Mesendoderm (in vitro differentiated cells): ENCODE data around the gene PRSS8. TPM values are rescaled to one million over a fixed set of nuclear protein-coding genes. Genes with fewer than 3 reads are reported as not detected.

Experiments
- DNase-seq: peaks from one replicate; pipeline ENCODE4 v3.0.0; 2013
- H2AK5ac ChIP-seq: 2 replicates; pipeline ENCODE4 v1.6.1; 2013; ENCODE audit warnings: low read length, inconsistent platforms
- H2BK120ac ChIP-seq: 2 replicates; pipeline ENCODE4 v1.6.1; 2013; ENCODE audit warnings: low read depth, mild to moderate bottlenecking, low read length, moderate library complexity, mixed read lengths
- H2BK15ac ChIP-seq: replicated peaks from 2 replicates; pipeline ENCODE4 v1.6.1; 2013; ENCODE audit warnings: low read depth, mild to moderate bottlenecking, moderate library complexity
- H2BK5ac ChIP-seq: 2 replicates; pipeline ENCODE4 v1.6.1; 2013; ENCODE audit warnings: low read length, inconsistent platforms
- H3K18ac ChIP-seq: 2 replicates; pipeline ENCODE4 v1.6.1; 2013; ENCODE audit warnings: mild to moderate bottlenecking, low read length, mixed read lengths
- H3K23ac ChIP-seq: one replicate; pipeline ENCODE4 v1.6.1; 2013; ENCODE audit warnings: low read length
- H3K27ac ChIP-seq: 2 replicates; pipeline ENCODE4 v1.5.1; 2013; ENCODE audit warnings: low read depth, mild to moderate bottlenecking, inconsistent platforms, low read length, moderate library complexity
- H3K27me3 ChIP-seq: 2 replicates; pipeline ENCODE4 v1.6.1; 2013; ENCODE audit warnings: low read length, control low read depth, mild to moderate bottlenecking, inconsistent platforms; ENCODE audit not compliant: insufficient read depth, poor library complexity
- H3K36me3 ChIP-seq: 2 replicates; pipeline ENCODE4 v1.6.1; 2013; ENCODE audit warnings: low read length, inconsistent platforms; ENCODE audit not compliant: control insufficient read depth, insufficient read depth
- H3K4ac ChIP-seq: one replicate; pipeline ENCODE4 v1.6.1; 2013; ENCODE audit warnings: low read depth, mild to moderate bottlenecking, low read length, moderate library complexity
- H3K4me1 ChIP-seq: 2 replicates; pipeline ENCODE4 v1.6.1; 2013; ENCODE audit warnings: low read depth, low read length, inconsistent platforms; ENCODE audit not compliant: control insufficient read depth
- H3K4me2 ChIP-seq: 2 replicates; pipeline ENCODE4 v1.6.1; 2013; ENCODE audit warnings: low read length
- H3K4me3 ChIP-seq: 2 replicates; pipeline ENCODE4 v1.5.1; 2013; ENCODE audit warnings: mild to moderate bottlenecking, low read length
- H3K56ac ChIP-seq: one replicate; pipeline ENCODE4 v1.6.1; 2013; ENCODE audit warnings: low read length
- H3K79me1 ChIP-seq: 2 replicates; pipeline ENCODE4 v1.6.1; 2013; ENCODE audit warnings: low read length, inconsistent platforms
- H3K79me2 ChIP-seq: 2 replicates; pipeline ENCODE4 v1.6.1; 2013; ENCODE audit warnings: mild to moderate bottlenecking, low read length; ENCODE audit not compliant: control insufficient read depth, insufficient read depth
- H3K9ac ChIP-seq: 2 replicates; pipeline ENCODE4 v1.6.1; 2013; ENCODE audit warnings: low read length, inconsistent platforms
- H4K5ac ChIP-seq: one replicate; pipeline ENCODE4 v1.6.1; 2013; ENCODE audit warnings: low read length
- H4K8ac ChIP-seq: one replicate; pipeline ENCODE4 v1.6.1; 2013; ENCODE audit warnings: low read depth, mild to moderate bottlenecking, control low read depth, low read length, moderate library complexity
- WGBS: extraction: QIAGEN DNeasy Blood & Tissue Kit; methylation state at CpG from one replicate; pipeline ENCODE4 v1.1.7; 2013; ENCODE audit warnings: low lambda C conversion rate, missing lambda C conversion rate; ENCODE audit not compliant: insufficient coverage; ENCODE audit errors: extremely low coverage; 5-methylcytosine and 5-hydroxymethylcytosine counted together
- polyA plus RNA-seq, 2 experiments: library from polyadenylated mRNA; stranded (reverse); fragments of 200-250 nt; gene quantifications; one replicate each; pipeline ENCODE4 v1.2.3, GENCODE V29; 2013

The PRSS8 gene
- 64.9 TPM for polyA plus RNA-seq (2013, experiment 1 of 2)
- 65.6 TPM for polyA plus RNA-seq (2013, experiment 2 of 2)

- no peak within 1 kb of the TSS for H2BK120ac ChIP-seq
- no peak within 1 kb of the TSS for H2BK15ac ChIP-seq
- no CpG with 5 or more reads among the region's 22 CpGs for WGBS
- H3K79me1 ChIP-seq, result peaks cover 16% of the 10 kb centered on the region
- peak within 1 kb of the TSS; percentile 93 for H2AK5ac ChIP-seq
- peak within 1 kb of the TSS; percentile 96 for H3K9ac ChIP-seq
- H4K8ac ChIP-seq, result no peak within 1 kb of the TSS
- H3K79me2 ChIP-seq, result peaks cover 17% of the 10 kb centered on the region
- H3K4ac ChIP-seq, result peak within 1 kb of the TSS; percentile 87
- peak; percentile 64 for DNase-seq
- peaks cover 2% of the 10 kb centered on the region for H3K36me3 ChIP-seq
- peak within 1 kb of the TSS; percentile 70 for H2BK5ac ChIP-seq
- peak within 1 kb of the TSS; percentile 83 for H3K18ac ChIP-seq
- no peak within 1 kb of the TSS for H4K5ac ChIP-seq
- H3K27me3 ChIP-seq, result no peaks in the 10 kb centered on the region
- no peak within 1 kb of the TSS for H3K23ac ChIP-seq
- H3K27ac ChIP-seq, result peak within 1 kb of the TSS; percentile 74
- peaks cover 15% of the 10 kb centered on the region for H3K4me1 ChIP-seq
- peak within 1 kb of the TSS; percentile 94 for H3K56ac ChIP-seq
- H3K4me3 ChIP-seq, result peak within 1 kb of the TSS; percentile 78
- H3K4me2 ChIP-seq, result peak within 1 kb of the TSS; percentile 51
Measured at GRCh38 chr16:31135535-31136286, at the start of gene PRSS8. Gene PRSS8, minus strand, starts transcription at chr16:31135727. Its CDS starts 229 bp downstream, at chr16:31135498.

GRCh38 chr16:31184888-31185287 is 49.4 kb upstream of the PRSS8 start:
- no peak overlapping the region for H3K4me2 ChIP-seq
- H3K79me1 ChIP-seq, result peaks cover 32% of the 10 kb centered on the region
- H2BK15ac ChIP-seq, result no peak overlapping the region
- no peak overlapping the region for H4K8ac ChIP-seq
- H4K5ac ChIP-seq, result no peak overlapping the region
- no peak overlapping the region for H2AK5ac ChIP-seq
- no peak overlapping the region for H3K23ac ChIP-seq
- peaks cover 41% of the 10 kb centered on the region for H3K36me3 ChIP-seq
- H2BK120ac ChIP-seq, result no peak overlapping the region
- no peak overlapping the region for H3K4me3 ChIP-seq
- no peak overlapping the region for H3K9ac ChIP-seq
- H3K27me3 ChIP-seq, result no peaks in the 10 kb centered on the region
- no peak for DNase-seq
- H3K4ac ChIP-seq, result no peak overlapping the region
- H3K18ac ChIP-seq, result no peak overlapping the region
- peaks cover 86% of the 10 kb centered on the region for H3K79me2 ChIP-seq
- no peak overlapping the region for H3K56ac ChIP-seq
- H3K27ac ChIP-seq, result no peak overlapping the region
- no peak overlapping the region for H2BK5ac ChIP-seq
- no CpG with 5 or more reads among the region's 14 CpGs for WGBS
- H3K4me1 ChIP-seq, result peaks cover 4% of the 10 kb centered on the region

- Histone ChIP-seq H3K56ac (peak overlapping the region; percentile 22), H4K5ac (no peak overlapping the region), H3K18ac (no peak overlapping the region), H3K4me2 (no peak overlapping the region), H3K9ac (peak overlapping the region; percentile 50), H3K4me3 (no peak overlapping the region), H3K36me3 (peaks cover 33% of the 10 kb centered on the region), H2BK5ac (no peak overlapping the region), H2BK120ac (no peak overlapping the region), H2BK15ac (no peak overlapping the region), H3K23ac (peak overlapping the region; percentile 37), H2AK5ac (no peak overlapping the region), H3K4ac (no peak overlapping the region), H3K79me2 (peaks cover 82% of the 10 kb centered on the region), H3K27me3 (no peaks in the 10 kb centered on the region), H3K4me1 (peaks cover 4% of the 10 kb centered on the region), H3K79me1 (peaks cover 28% of the 10 kb centered on the region), H3K27ac (no peak overlapping the region), H4K8ac (no peak overlapping the region)
- no CpG with 5 or more reads among the region's 10 CpGs for WGBS
- DNase-seq, result no peak
Measured at GRCh38 chr16:31183432-31184428, 48.2 kb upstream of the PRSS8 start.

- no peak overlapping the region for H2BK120ac ChIP-seq
- peaks cover 4% of the 10 kb centered on the region for H3K4me1 ChIP-seq
- peaks cover 72% of the 10 kb centered on the region for H3K79me2 ChIP-seq
- no peak for DNase-seq
- H2BK5ac ChIP-seq, result no peak overlapping the region
- H3K4ac ChIP-seq, result no peak overlapping the region
- peak overlapping the region; percentile 99 for H3K9ac ChIP-seq
- H4K5ac ChIP-seq, result no peak overlapping the region
- WGBS, result no CpG with 5 or more reads among the region's 7 CpGs
- peaks cover 28% of the 10 kb centered on the region for H3K36me3 ChIP-seq
- H3K79me1 ChIP-seq, result peaks cover 21% of the 10 kb centered on the region
- H3K27ac ChIP-seq, result no peak overlapping the region
- no peak overlapping the region for H4K8ac ChIP-seq
- no peak overlapping the region for H3K18ac ChIP-seq
- H2BK15ac ChIP-seq, result no peak overlapping the region
- H2AK5ac ChIP-seq, result no peak overlapping the region
- H3K27me3 ChIP-seq, result no peaks in the 10 kb centered on the region
- peak overlapping the region; percentile 21 for H3K4me2 ChIP-seq
- peak overlapping the region; percentile 0 for H3K4me3 ChIP-seq
- no peak overlapping the region for H3K23ac ChIP-seq
- H3K56ac ChIP-seq, result peak overlapping the region; percentile 54
Measured at GRCh38 chr16:31182391-31182790, 46.9 kb upstream of the PRSS8 start.

- H2AK5ac ChIP-seq, result peak overlapping the region; percentile 44
- H2BK120ac ChIP-seq, result no peak overlapping the region
- H3K79me1 ChIP-seq, result peaks cover 13% of the 10 kb centered on the region
- peaks cover 4% of the 10 kb centered on the region for H3K4me1 ChIP-seq
- H3K9ac ChIP-seq, result peak overlapping the region; percentile 99
- no peak overlapping the region for H2BK15ac ChIP-seq
- H3K56ac ChIP-seq, result peak overlapping the region; percentile 97
- H3K23ac ChIP-seq, result peak overlapping the region; percentile 50
- peaks cover 61% of the 10 kb centered on the region for H3K79me2 ChIP-seq
- H3K27ac ChIP-seq, result no peak overlapping the region
- peak overlapping the region; percentile 45 for H3K18ac ChIP-seq
- no peak overlapping the region for H2BK5ac ChIP-seq
- peak overlapping the region; percentile 56 for H3K4ac ChIP-seq
- H3K36me3 ChIP-seq, result peaks cover 21% of the 10 kb centered on the region
- WGBS, result no CpG with 5 or more reads among the region's 31 CpGs
- no peaks in the 10 kb centered on the region for H3K27me3 ChIP-seq
- H4K5ac ChIP-seq, result no peak overlapping the region
- peak overlapping the region; percentile 99 for H3K4me3 ChIP-seq
- H3K4me2 ChIP-seq, result peak overlapping the region; percentile 35
- H4K8ac ChIP-seq, result no peak overlapping the region
- peak; percentile 41 for DNase-seq
Measured at GRCh38 chr16:31181102-31181830, 45.7 kb upstream of the PRSS8 start.
